Keratinocyte (primary cell): ENCODE results near the gene PCDHA12. TPM values are rescaled to one million over a fixed set of nuclear protein-coding genes. Genes with fewer than 3 reads are reported as not detected.

ENCODE experiments used
- DNase-seq: peaks from one replicate; pipeline ENCODE4 v3.0.0-alpha.2; 2011; ENCODE audit warnings: low read depth, missing footprints, low spot score
- FAIRE-seq: peaks from 2 replicates; lab custom pipeline; 2011; peaks lifted over from hg19 to GRCh38; lab: Jason Lieb, UNC
- H2AFZ ChIP-seq: 2 replicates; pipeline ENCODE4 v1.6.0; 2012; ENCODE audit warnings: low read length, control low read depth, inconsistent platforms; ENCODE audit not compliant: control insufficient read depth
- H3K27ac ChIP-seq: 2 replicates; pipeline ENCODE4 v1.5.1; 2011; ENCODE audit warnings: low read length; ENCODE audit not compliant: control insufficient read depth, insufficient read depth
- H3K27me3 ChIP-seq: 3 replicates; pipeline ENCODE4 v1.6.0; 2011; ENCODE audit warnings: low read length; ENCODE audit not compliant: control insufficient read depth, insufficient read depth; ENCODE audit errors: extremely low read depth
- H3K36me3 ChIP-seq, 2 experiments: 2 replicates in 1 of 2; 3 replicates in 1 of 2; pipeline ENCODE4 v1.5.1; 2011; ENCODE audit warnings: low read length in 2 of 2, mild to moderate bottlenecking in 1 of 2; ENCODE audit not compliant: control insufficient read depth in 2 of 2, insufficient read depth in 2 of 2; ENCODE audit errors: extremely low read depth in 1 of 2
- H3K4me1 ChIP-seq: 3 replicates; pipeline ENCODE4 v1.5.1; 2011; ENCODE audit warnings: low read length; ENCODE audit not compliant: control insufficient read depth, insufficient read depth; ENCODE audit errors: extremely low read depth
- H3K4me2 ChIP-seq: 3 replicates; pipeline ENCODE4 v1.6.0; 2011; ENCODE audit warnings: low read depth, low read length; ENCODE audit not compliant: control insufficient read depth, insufficient read depth; ENCODE audit errors: extremely low read depth
- H3K4me3 ChIP-seq, 3 experiments: fragments of 200-600 bp in 1 of 3; sonication (generic) in 1 of 3; 2 replicates in 2 of 3; 3 replicates in 1 of 3; pipeline ENCODE4 v1.5.1; 2011 to 2016; ENCODE audit warnings: low read length in 3 of 3, mild to moderate bottlenecking in 3 of 3, control low read depth in 2 of 3, inconsistent platforms in 1 of 3, low read depth in 1 of 3, mixed read lengths in 1 of 3, mixed run types in 1 of 3, moderate library complexity in 1 of 3; ENCODE audit not compliant: control insufficient read depth in 2 of 3, insufficient read depth in 2 of 3; ENCODE audit errors: extremely low read depth in 1 of 3
- H3K79me2 ChIP-seq: 2 replicates; pipeline ENCODE4 v1.6.0; 2012; ENCODE audit warnings: low read length; ENCODE audit not compliant: control insufficient read depth, insufficient read depth
- H3K9ac ChIP-seq: 3 replicates; pipeline ENCODE4 v1.6.0; 2011; ENCODE audit warnings: low read length; ENCODE audit not compliant: control insufficient read depth, insufficient read depth; ENCODE audit errors: extremely low read depth
- H3K9me1 ChIP-seq: 3 replicates; pipeline ENCODE4 v1.6.0; 2011; ENCODE audit warnings: low read length; ENCODE audit not compliant: control insufficient read depth, insufficient read depth; ENCODE audit errors: extremely low read depth
- H3K9me3 ChIP-seq: 2 replicates; pipeline ENCODE4 v1.5.1; 2012; ENCODE audit warnings: low read depth, low read length; ENCODE audit not compliant: control insufficient read depth
- H4K20me1 ChIP-seq: 3 replicates; pipeline ENCODE4 v1.6.0; 2011; ENCODE audit warnings: low read length; ENCODE audit not compliant: control insufficient read depth, insufficient read depth; ENCODE audit errors: extremely low read depth
- CTCF ChIP-seq, 3 experiments: IDR thresholded peaks in 1 of 3; conservative IDR thresholded peaks in 1 of 3; optimal IDR thresholded peaks in 1 of 3; 2 replicates in 2 of 3; 3 replicates in 1 of 3; pipeline versions ENCODE3 to v1.5.1; 2011; ENCODE audit warnings: low read length in 3 of 3, mild to moderate bottlenecking in 3 of 3, moderate library complexity in 2 of 3, control low read depth in 1 of 3, inconsistent platforms in 1 of 3; ENCODE audit not compliant: insufficient read depth in 2 of 3; ENCODE audit errors: extremely low read depth in 1 of 3
- EZH2 ChIP-seq: IDR thresholded peaks from one replicate; pipeline ENCODE4 v1.6.1; 2012; ENCODE audit warnings: inconsistent platforms, mild to moderate bottlenecking, low read length, moderate library complexity
- dilution Hi-C: fragments of 300-500 bp; cut with MboI; formaldehyde crosslinking; loops from one replicate; pipeline ENCODE4 v1.7.0; 2020; ENCODE audit warnings: low sequenced_read_pairs; ENCODE audit not compliant: extremely low pct_ligation_motif_present
- polyA plus RNA-seq, 5 experiments: library from polyadenylated mRNA; depleted of rRNA in 3 of 5; stranded (reverse) in 3 of 5; stranded (forward) in 1 of 5; unstranded in 1 of 5; fragments of >200 nt; gene quantifications; 1 replicate in 1 of 5; 2 replicates in 3 of 5; 3 replicates in 1 of 5; pipeline versions ENCODE4 v1.2.1 to v1.2.3, GENCODE V29; 2011 to 2012; ENCODE audit warnings: missing spikeins in 2 of 5, low read depth in 1 of 5, low replicate concordance in 1 of 5

The PCDHA12 gene
- polyA plus RNA-seq, 1 donor (not counting 4 experiments of a cell fraction or from before 2014, with no cell fraction given) = 0.04 TPM

GRCh38 chr5:140868721-140869554, 6.2 kb upstream of the PCDHA12 start, which contains the start of gene PCDHA11:
Gene PCDHA11, plus strand, starts transcription at chr5:140868957. Its CDS starts 147 bp downstream, at chr5:140869104.
- Histone ChIP-seq H3K4me2 (no peak within 1 kb of the TSS), H3K9ac (no peak within 1 kb of the TSS), H3K79me2 (no peaks in the 10 kb centered on the region), H3K4me1 (no peaks in the 10 kb centered on the region), H3K9me3 (peaks cover 13% of the 10 kb centered on the region), H3K36me3 (no peaks in the 10 kb centered on the region), H4K20me1 (no peaks in the 10 kb centered on the region), H3K27me3 (no peaks in the 10 kb centered on the region), H3K27ac (no peak within 1 kb of the TSS), H3K4me3 (no peak within 1 kb of the TSS), H3K9me1 (no peaks in the 10 kb centered on the region), H2AFZ (no peak within 1 kb of the TSS)
- DNase-seq = no peak
- FAIRE-seq = no peak
- TF ChIP-seq EZH2 (no peak), CTCF (optimal IDR thresholded peaks at IDR 0.05 in 1 of 3, IDR thresholded peaks at IDR 0.05 in 1 of 3, conservative IDR thresholded peaks at IDR 0.05 in 1 of 3; ENCODE audit: extremely low read depth in 1 of 3, insufficient read depth in 2 of 3, low read length in 3 of 3) (peak in 2 of 3 experiments; percentile 5 to 37)
- dilution Hi-C loops = no loop called here

GRCh38 chr5:140869555-140869886, 5.6 kb upstream of the PCDHA12 start:
- no peak overlapping the region for H2AFZ ChIP-seq
- no peak for DNase-seq
- H3K27me3 ChIP-seq = no peaks in the 10 kb centered on the region
- H3K4me1 ChIP-seq = no peaks in the 10 kb centered on the region
- no peak overlapping the region for H3K9ac ChIP-seq
- H3K9me1 ChIP-seq = no peaks in the 10 kb centered on the region
- H4K20me1 ChIP-seq = no peaks in the 10 kb centered on the region
- H3K4me2 ChIP-seq = no peak overlapping the region
- H3K36me3 ChIP-seq = no peaks in the 10 kb centered on the region
- H3K9me3 ChIP-seq = peaks cover 13% of the 10 kb centered on the region
- no peaks in the 10 kb centered on the region for H3K79me2 ChIP-seq
- no peak overlapping the region for H3K27ac ChIP-seq
- FAIRE-seq = no peak
- dilution Hi-C loops = no loop called here
- no peak overlapping the region for H3K4me3 ChIP-seq
- TF ChIP-seq CTCF (optimal IDR thresholded peaks at IDR 0.05 in 1 of 3, IDR thresholded peaks at IDR 0.05 in 1 of 3, conservative IDR thresholded peaks at IDR 0.05 in 1 of 3; ENCODE audit: extremely low read depth in 1 of 3, insufficient read depth in 2 of 3, low read length in 3 of 3) (no peak), EZH2 (no peak)
